Lower lobe of right lung (tissue), 2 donors: Measurements from ENCODE around the gene THSD4. TPM values are rescaled to one million over a fixed set of nuclear protein-coding genes. Genes with fewer than 3 reads are reported as not detected.

Experiments used
- ATAC-seq, 2 donors: fragments of 200-7000 bp; cut with Tn5 transposase; one replicate each; pipeline ENCODE4 v1.9.1; 2020 to 2022; ENCODE audit warnings: mild to moderate bottlenecking in 2 of 2, moderate library complexity in 2 of 2
- DNase-seq: peaks from one replicate; pipeline ENCODE4 v3.0.0-alpha.2; 2020
- H3K27ac ChIP-seq: fragments of 200-600 bp; one replicate; pipeline ENCODE4 v1.8.0; 2022
- H3K27me3 ChIP-seq: fragments of 200-600 bp; one replicate; pipeline ENCODE4 v1.8.0; 2022; ENCODE audit warnings: low read depth
- H3K36me3 ChIP-seq: fragments of 200-600 bp; one replicate; pipeline ENCODE4 v1.8.0; 2022; ENCODE audit warnings: mild to moderate bottlenecking
- H3K4me1 ChIP-seq: fragments of 200-600 bp; one replicate; pipeline ENCODE4 v1.8.0; 2022
- H3K4me3 ChIP-seq: fragments of 200-600 bp; one replicate; pipeline ENCODE4 v1.8.0; 2022; ENCODE audit warnings: mild to moderate bottlenecking
- H3K9me3 ChIP-seq: fragments of 200-600 bp; one replicate; pipeline ENCODE4 v1.8.0; 2022
- intact Hi-C: fragments of 100-400 bp; cut with DNase I; formaldehyde crosslinking; loops from one replicate; pipeline ENCODE4 v1.11.0; 2022
- total RNA-seq: library from RNA; stranded (reverse); fragmentation: NEBNext Ultra II Directional; extraction: Animal tissue kit (Norgen Biotek cat#: 25700); gene quantifications from one replicate; pipeline ENCODE4 v1.2.1, GENCODE V29; 2021
- TF ChIP-seq, protein P1 (sequence below): fragments of 200-600 bp; IDR thresholded peaks from one replicate; pipeline ENCODE4 v1.8.0; 2022; ENCODE audit warnings: antibody characterized with exemption, mild to moderate bottlenecking
- donor health status: DM: no; HTN: yes; CAD: no; lungs with severe emphysema.

The THSD4 gene
- total RNA-seq, 1 donor from 2014 or later = 18.2 TPM

DNA sequence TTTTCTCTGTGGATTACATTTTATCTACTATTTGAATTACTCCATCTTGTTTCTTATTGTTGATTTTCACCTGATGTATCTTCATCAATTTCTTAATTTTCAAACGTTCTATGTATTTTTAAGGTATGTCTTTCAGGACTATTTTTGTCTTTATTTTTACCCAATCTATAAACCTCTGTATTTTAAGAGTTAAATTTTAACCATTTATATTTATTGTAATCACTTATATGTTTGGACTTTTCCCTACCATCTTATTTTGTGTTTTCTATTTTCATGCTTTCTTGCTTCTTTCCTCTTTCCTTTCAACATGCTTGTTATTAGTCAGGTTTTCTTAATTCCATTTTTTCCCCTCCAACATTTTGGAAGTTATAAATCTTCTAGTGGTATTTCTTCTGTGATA lies 645.6 kb downstream of the THSD4 start:
- DNase-seq (no peak), ATAC-seq (no peak)
- TF ChIP-seq, protein P1, sequence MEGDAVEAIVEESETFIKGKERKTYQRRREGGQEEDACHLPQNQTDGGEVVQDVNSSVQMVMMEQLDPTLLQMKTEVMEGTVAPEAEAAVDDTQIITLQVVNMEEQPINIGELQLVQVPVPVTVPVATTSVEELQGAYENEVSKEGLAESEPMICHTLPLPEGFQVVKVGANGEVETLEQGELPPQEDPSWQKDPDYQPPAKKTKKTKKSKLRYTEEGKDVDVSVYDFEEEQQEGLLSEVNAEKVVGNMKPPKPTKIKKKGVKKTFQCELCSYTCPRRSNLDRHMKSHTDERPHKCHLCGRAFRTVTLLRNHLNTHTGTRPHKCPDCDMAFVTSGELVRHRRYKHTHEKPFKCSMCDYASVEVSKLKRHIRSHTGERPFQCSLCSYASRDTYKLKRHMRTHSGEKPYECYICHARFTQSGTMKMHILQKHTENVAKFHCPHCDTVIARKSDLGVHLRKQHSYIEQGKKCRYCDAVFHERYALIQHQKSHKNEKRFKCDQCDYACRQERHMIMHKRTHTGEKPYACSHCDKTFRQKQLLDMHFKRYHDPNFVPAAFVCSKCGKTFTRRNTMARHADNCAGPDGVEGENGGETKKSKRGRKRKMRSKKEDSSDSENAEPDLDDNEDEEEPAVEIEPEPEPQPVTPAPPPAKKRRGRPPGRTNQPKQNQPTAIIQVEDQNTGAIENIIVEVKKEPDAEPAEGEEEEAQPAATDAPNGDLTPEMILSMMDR = no peak
- Histone ChIP-seq H3K27ac (no peak overlapping the region), H3K9me3 (peaks cover 14% of the 10 kb centered on the region), H3K27me3 (no peaks in the 10 kb centered on the region), H3K4me3 (no peak overlapping the region), H3K4me1 (no peaks in the 10 kb centered on the region), H3K36me3 (peaks cover 9% of the 10 kb centered on the region)
- intact Hi-C loops = no loop called here

DNA sequence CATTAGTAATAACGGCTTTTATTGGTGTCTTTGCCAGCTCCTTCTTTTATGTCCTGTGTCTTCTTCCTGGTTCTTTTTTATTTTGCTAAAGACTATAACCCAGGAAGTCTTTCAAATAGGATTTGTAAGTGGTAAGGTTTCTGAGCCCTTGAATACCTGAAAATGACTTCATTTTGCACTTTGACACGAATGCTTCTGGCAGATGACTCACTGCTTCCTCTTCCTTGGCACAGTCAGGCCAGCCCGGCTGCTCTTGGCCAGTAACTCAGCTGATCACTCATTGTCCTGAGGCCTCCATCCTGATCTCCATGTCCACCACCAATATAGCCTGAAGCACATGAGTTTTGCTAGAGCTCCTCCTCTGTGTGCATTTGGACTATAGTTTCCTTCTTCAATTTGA lies 646.4 kb downstream of the THSD4 start:
- Histone ChIP-seq H3K36me3 (peaks cover 9% of the 10 kb centered on the region), H3K4me3 (no peak overlapping the region), H3K4me1 (no peaks in the 10 kb centered on the region), H3K27me3 (no peaks in the 10 kb centered on the region), H3K9me3 (peaks cover 14% of the 10 kb centered on the region), H3K27ac (no peak overlapping the region)
- DNase-seq (no peak), ATAC-seq (peak; percentile 60 to 69)
- intact Hi-C loops = no loop called here
- TF ChIP-seq, protein P1 = no peak

DNA sequence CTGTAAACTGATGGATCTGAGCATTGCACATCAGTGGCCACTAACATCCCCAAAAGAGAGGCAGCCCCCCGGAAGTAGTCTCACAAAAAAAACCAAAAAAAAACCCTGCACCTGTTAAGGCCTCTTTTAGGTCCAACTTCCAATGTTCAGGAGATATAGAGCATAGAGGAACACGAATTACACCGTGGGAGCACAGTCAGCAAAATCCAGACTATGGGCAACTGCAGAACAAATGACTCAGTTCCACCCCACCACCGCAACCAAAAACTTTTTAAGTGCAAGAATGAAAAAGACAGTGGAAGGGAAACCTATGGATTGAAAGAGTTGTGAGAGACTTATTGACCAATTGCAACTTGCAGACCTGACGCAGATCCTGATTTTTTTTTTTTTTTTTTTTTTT lies 652.9 kb downstream of the THSD4 start:
- intact Hi-C loops = no loop called here
- DNase-seq = no peak
- no peaks in the 10 kb centered on the region for H3K27me3 ChIP-seq
- no peak for ATAC-seq
- H3K9me3 ChIP-seq = no peaks in the 10 kb centered on the region
- TF ChIP-seq, protein P1 = no peak
- H3K36me3 ChIP-seq = peaks cover 9% of the 10 kb centered on the region
- H3K4me1 ChIP-seq = no peaks in the 10 kb centered on the region
- H3K4me3 ChIP-seq = no peak overlapping the region
- no peak overlapping the region for H3K27ac ChIP-seq

DNA sequence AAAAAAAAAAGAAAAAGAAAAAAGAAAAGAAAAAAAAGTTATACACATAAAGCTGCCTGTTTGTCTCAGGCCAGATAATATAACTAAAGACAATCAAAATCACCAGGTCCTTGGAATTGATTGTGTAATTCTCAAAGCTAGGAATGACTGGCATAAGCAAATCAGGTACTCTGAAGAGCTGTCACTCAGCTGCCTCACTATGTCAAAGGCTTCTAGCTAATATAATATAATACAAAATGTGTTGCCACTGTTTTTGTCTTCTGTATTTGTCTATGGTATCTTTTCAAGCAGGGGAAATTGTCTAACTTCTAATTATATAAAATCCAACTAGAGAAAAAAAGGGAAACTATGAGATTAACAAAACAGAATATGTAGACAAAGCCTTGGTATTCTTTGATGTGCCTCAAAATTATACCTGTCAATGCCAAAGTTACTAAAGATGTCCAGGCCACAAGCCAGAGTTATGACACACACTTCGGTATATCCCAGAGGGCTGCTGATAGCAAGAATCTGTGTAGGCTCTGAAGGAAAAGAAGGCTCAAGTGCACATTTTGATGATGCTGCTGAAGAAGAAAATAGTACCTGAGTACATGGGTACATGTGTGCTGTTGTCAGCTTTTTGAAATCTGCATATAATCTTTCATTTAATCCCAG lies 658.1 kb downstream of the THSD4 start:
- Histone ChIP-seq H3K27ac (no peak overlapping the region), H3K27me3 (no peaks in the 10 kb centered on the region), H3K36me3 (no peaks in the 10 kb centered on the region), H3K4me3 (no peak overlapping the region), H3K9me3 (no peaks in the 10 kb centered on the region), H3K4me1 (no peaks in the 10 kb centered on the region)
- intact Hi-C loops = no loop called here
- DNase-seq (no peak), ATAC-seq (no peak)
- TF ChIP-seq, protein P1 = no peak

DNA sequence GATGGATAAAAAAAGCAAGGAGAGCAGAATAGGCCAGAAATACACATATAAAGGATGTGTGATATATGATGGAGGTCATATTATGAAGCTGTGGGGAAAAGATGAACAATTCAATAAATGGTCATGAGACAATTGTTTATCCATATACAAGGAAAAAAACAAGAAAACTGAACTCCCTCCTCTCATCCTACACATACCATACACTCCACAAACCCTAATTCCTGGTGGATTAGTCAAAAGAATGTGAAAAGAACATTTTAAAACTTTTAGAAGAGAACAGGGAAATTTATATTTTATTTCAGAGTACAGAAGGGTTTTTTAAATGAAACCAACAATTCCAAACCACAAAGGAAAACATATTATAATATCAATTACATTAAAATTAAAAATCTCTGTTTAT lies 660.6 kb downstream of the THSD4 start:
- TF ChIP-seq, protein P1 = no peak
- Histone ChIP-seq H3K36me3 (no peaks in the 10 kb centered on the region), H3K27ac (no peak overlapping the region), H3K27me3 (no peaks in the 10 kb centered on the region), H3K9me3 (no peaks in the 10 kb centered on the region), H3K4me3 (no peak overlapping the region), H3K4me1 (peaks cover 10% of the 10 kb centered on the region)
- DNase-seq (no peak), ATAC-seq (no peak)
- intact Hi-C loops = no loop called here
